ENCODE results near the gene GINS1.

GINS1 gene

DNA sequence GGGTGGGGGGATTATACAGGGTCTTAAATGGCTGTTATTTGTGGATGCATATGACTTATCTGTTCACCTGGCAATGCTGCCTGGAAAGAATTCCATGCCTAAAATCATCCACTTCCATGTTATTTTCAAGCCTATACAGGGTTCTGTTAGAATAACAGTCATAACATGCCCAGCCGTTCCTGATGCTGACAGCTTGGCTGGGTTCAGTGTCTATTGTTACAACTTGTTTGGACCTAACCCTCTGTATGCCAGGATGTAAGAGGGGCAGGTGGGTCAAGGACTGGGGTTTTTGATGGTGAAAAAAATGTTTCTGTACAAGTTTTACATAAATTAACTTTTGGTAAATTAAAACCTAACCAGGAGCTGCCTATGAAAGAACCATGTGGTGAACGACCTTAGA, 79.8 kb downstream of the GINS1 start:
- Histone ChIP-seq H3K4me3 (ENCODE audit: low read length) (no peak overlapping the region), H3K27ac (ENCODE audit: low read length) (no peak overlapping the region), H3K4me1 (ENCODE audit: low read length) (no peaks in the 10 kb centered on the region), H3K9me2 (replicated peaks; ENCODE audit: insufficient read depth, low read length) (no peaks in the 10 kb centered on the region), H3K9me3 (replicated peaks; ENCODE audit: insufficient read depth, low read length) (no peaks in the 10 kb centered on the region), H3F3A (ENCODE audit: insufficient read depth, low read length) (no peaks in the 10 kb centered on the region), H3K9ac (ENCODE audit: low read length) (no peak overlapping the region), H3K79me2 (ENCODE audit: low read length) (no peaks in the 10 kb centered on the region), H3K4me2 (ENCODE audit: low read depth, low read length) (no peak overlapping the region), H3K36me3 (replicated peaks; ENCODE audit: insufficient read depth, low read length) (no peaks in the 10 kb centered on the region), H4K20me1 (ENCODE audit: insufficient read depth, low read length) (no peaks in the 10 kb centered on the region), H2AFZ (ENCODE audit: low read length) (no peak overlapping the region), H3K27me3 (replicated peaks; ENCODE audit: insufficient read depth, low read length) (no peaks in the 10 kb centered on the region)
- TF ChIP-seq EZH2 (optimal IDR thresholded peaks at IDR 0.05; ENCODE audit: low read depth, low read length) = no peak
- no peak for DNase-seq

GRCh38 chr20:25487975-25488374, 80.5 kb downstream of the GINS1 start:
- Histone ChIP-seq H3K9ac (ENCODE audit: low read length) (no peak overlapping the region), H3K4me3 (ENCODE audit: low read length) (no peak overlapping the region), H3K9me3 (replicated peaks; ENCODE audit: insufficient read depth, low read length) (no peaks in the 10 kb centered on the region), H3K27me3 (replicated peaks; ENCODE audit: insufficient read depth, low read length) (no peaks in the 10 kb centered on the region), H3K4me2 (ENCODE audit: low read depth, low read length) (no peak overlapping the region), H4K20me1 (ENCODE audit: insufficient read depth, low read length) (no peaks in the 10 kb centered on the region), H3K36me3 (replicated peaks; ENCODE audit: insufficient read depth, low read length) (no peaks in the 10 kb centered on the region), H3K4me1 (ENCODE audit: low read length) (no peaks in the 10 kb centered on the region), H3K9me2 (replicated peaks; ENCODE audit: insufficient read depth, low read length) (no peaks in the 10 kb centered on the region), H3F3A (ENCODE audit: insufficient read depth, low read length) (no peaks in the 10 kb centered on the region), H2AFZ (ENCODE audit: low read length) (no peak overlapping the region), H3K27ac (ENCODE audit: low read length) (no peak overlapping the region), H3K79me2 (ENCODE audit: low read length) (no peaks in the 10 kb centered on the region)
- no peak for DNase-seq
- TF ChIP-seq EZH2phosphoT487 (IDR thresholded peaks at IDR 0.05; ENCODE audit: low read length) = no peak
- no peak for TF ChIP-seq CTCF (IDR thresholded peaks at IDR 0.05; ENCODE audit: low read length)
- no peak for TF ChIP-seq EZH2 (optimal IDR thresholded peaks at IDR 0.05; ENCODE audit: low read depth, low read length)

DNA sequence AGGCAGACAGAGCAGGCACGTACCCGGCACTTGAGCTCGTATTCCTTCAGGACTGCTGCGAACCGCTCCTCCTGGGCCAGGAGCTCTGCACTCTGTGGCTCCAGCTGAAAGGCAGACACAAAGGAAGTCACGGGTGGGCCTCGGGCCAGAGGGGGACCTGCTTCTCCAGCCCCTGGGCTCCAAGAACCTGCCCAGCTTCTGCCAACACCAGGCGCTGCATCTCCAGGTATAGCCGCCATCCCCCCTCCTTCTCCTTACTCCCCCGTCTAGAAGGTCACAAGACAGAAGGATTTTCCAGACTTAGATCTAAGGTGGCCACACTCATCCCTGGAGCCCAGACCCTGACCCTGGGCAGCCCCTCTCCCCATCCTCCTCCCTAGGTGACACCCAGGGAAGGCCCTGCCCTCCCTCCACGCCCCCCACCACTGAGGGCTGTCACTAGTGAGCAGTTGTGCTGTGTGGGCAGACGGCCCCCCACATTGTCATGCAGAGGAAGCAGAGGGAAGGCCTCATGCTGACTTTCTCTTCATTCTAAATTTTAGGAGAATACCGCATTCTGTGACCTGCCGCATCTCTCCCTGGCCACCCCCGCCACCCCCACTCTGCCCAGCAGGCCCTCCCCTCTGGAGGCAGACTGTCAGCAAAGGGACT, 81.9 kb downstream of the GINS1 start:
- Histone ChIP-seq H3K79me2 (ENCODE audit: low read length) (no peaks in the 10 kb centered on the region), H3K9me3 (replicated peaks; ENCODE audit: insufficient read depth, low read length) (no peaks in the 10 kb centered on the region), H2AFZ (ENCODE audit: low read length) (no peak overlapping the region), H4K20me1 (ENCODE audit: insufficient read depth, low read length) (no peaks in the 10 kb centered on the region), H3K9ac (ENCODE audit: low read length) (no peak overlapping the region), H3K4me1 (ENCODE audit: low read length) (no peaks in the 10 kb centered on the region), H3F3A (ENCODE audit: insufficient read depth, low read length) (no peaks in the 10 kb centered on the region), H3K4me2 (ENCODE audit: low read depth, low read length) (no peak overlapping the region), H3K27ac (ENCODE audit: low read length) (no peak overlapping the region), H3K36me3 (replicated peaks; ENCODE audit: insufficient read depth, low read length) (no peaks in the 10 kb centered on the region), H3K27me3 (replicated peaks; ENCODE audit: insufficient read depth, low read length) (no peaks in the 10 kb centered on the region), H3K9me2 (replicated peaks; ENCODE audit: insufficient read depth, low read length) (no peaks in the 10 kb centered on the region), H3K4me3 (ENCODE audit: low read length) (no peak overlapping the region)
- DNase-seq = no peak
- TF ChIP-seq EZH2 (optimal IDR thresholded peaks at IDR 0.05; ENCODE audit: low read depth, low read length) = no peak
- TF ChIP-seq CTCF (IDR thresholded peaks at IDR 0.05; ENCODE audit: low read length) = no peak
- TF ChIP-seq EZH2phosphoT487 (IDR thresholded peaks at IDR 0.05; ENCODE audit: low read length) = no peak

- no peak overlapping the region for H3K4me3 ChIP-seq (ENCODE audit: low read length)
- no peaks in the 10 kb centered on the region for H3K36me3 ChIP-seq (replicated peaks; ENCODE audit: insufficient read depth, low read length)
- no peaks in the 10 kb centered on the region for H3K79me2 ChIP-seq (ENCODE audit: low read length)
- H4K20me1 ChIP-seq (ENCODE audit: insufficient read depth, low read length) = no peaks in the 10 kb centered on the region
- H3K27ac ChIP-seq (ENCODE audit: low read length) = no peak overlapping the region
- no peak for TF ChIP-seq EZH2 (optimal IDR thresholded peaks at IDR 0.05; ENCODE audit: low read depth, low read length)
- no peaks in the 10 kb centered on the region for H3K9me3 ChIP-seq (replicated peaks; ENCODE audit: insufficient read depth, low read length)
- no peak overlapping the region for H2AFZ ChIP-seq (ENCODE audit: low read length)
- no peaks in the 10 kb centered on the region for H3K27me3 ChIP-seq (replicated peaks; ENCODE audit: insufficient read depth, low read length)
- DNase-seq = no peak
- H3K4me1 ChIP-seq (ENCODE audit: low read length) = no peaks in the 10 kb centered on the region
- H3K4me2 ChIP-seq (ENCODE audit: low read depth, low read length) = no peak overlapping the region
- H3K9ac ChIP-seq (ENCODE audit: low read length) = no peak overlapping the region
- no peaks in the 10 kb centered on the region for H3F3A ChIP-seq (ENCODE audit: insufficient read depth, low read length)
- H3K9me2 ChIP-seq (replicated peaks; ENCODE audit: insufficient read depth, low read length) = no peaks in the 10 kb centered on the region
These were observed 83.4 kb downstream of the GINS1 start for GRCh38 chr20:25490656-25491445.
